GM18861 (cell line): ENCODE results near the gene MYO1A.

ENCODE experiments used
- ATAC-seq: cut with Tn5 transposase; IDR thresholded peaks from one replicate; pipeline ENCODE4 v1.9.1; 2021; ENCODE audit not compliant: unreplicated experiment

The MYO1A gene

DNA sequence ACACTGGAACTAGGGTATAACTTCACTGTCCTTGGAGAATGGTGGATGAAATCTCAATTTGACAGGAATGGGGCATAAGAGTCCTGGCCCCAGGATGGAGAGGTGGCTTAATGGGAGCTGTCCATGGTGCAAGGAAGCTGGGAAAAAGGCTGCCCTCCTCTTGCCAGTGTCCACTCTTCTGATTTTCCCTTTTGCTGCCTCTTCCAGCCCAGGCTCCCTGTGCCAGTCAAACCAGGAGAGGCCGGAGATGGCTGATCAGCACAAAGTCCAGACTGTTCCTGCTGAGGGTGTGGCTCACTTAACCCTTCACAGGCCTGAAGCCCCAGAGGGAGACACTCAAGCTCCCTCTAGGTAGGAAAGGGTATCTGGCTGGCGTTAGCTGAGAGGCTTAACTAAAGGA lies at the start of gene MYO1A:
TSS of gene MYO1A (minus strand) at position 240 of the 400 bp plus-strand sequence. CDS start 1,806 bp downstream, outside the sequence.
- ATAC-seq, result no peak

- no peak for ATAC-seq
Observed at GRCh38 chr12:57099047-57099714, 49.3 kb upstream of the MYO1A start.

GRCh38 chr12:57098546-57098945 lies 48.6 kb upstream of the MYO1A start:
- ATAC-seq, result no peak

GRCh38 chr12:57097554-57097835 lies 47.6 kb upstream of the MYO1A start:
- no peak for ATAC-seq

GRCh38 chr12:57096748-57097553 lies 47.0 kb upstream of the MYO1A start:
- no peak for ATAC-seq

DNA sequence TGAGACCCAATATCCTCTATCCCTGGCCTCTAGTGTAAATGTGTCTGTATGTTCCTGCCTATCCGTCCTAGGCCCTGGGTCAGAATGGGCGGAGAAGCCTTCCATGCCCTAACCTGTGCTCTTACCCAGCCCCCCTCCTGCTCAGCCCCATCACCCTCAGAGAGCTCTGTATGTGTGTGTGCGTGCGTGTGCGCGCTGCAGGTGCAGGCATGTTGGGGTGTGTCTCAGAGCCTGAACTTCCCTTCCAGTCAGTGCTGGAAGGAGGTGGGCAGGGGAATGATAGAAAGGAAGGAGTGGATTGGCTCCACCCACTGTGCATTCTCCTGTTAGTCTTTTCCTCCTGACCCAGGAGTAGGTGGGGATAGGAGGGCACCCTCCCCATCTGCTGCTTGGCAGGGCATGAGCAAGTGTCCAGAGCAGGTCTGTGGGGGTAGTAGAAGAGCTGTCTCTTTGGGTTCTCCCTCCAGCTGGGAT lies 46.2 kb upstream of the MYO1A start:
- no peak for ATAC-seq

DNA sequence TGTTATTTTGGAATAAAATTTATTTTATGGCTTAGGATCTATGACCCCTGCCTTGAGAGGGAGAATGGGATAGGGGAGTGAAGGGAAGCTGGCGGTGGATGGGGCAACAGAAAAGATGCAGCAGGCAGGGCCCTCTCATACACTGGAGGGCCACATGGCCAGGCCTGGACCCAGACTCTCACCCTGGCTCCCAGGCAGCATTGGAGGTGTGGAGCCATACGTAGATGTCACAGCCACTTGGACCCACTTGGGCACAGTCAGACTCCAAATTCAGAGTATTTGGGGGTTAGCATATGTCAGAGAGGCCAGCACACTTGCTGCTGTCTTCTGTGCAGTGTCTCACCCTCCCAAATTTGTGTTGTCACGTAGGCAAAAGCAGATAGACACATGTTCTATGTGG lies 45.5 kb upstream of the MYO1A start:
- ATAC-seq, result no peak

- no peak for ATAC-seq
Observed at GRCh38 chr12:57094208-57095160, 44.6 kb upstream of the MYO1A start.

DNA sequence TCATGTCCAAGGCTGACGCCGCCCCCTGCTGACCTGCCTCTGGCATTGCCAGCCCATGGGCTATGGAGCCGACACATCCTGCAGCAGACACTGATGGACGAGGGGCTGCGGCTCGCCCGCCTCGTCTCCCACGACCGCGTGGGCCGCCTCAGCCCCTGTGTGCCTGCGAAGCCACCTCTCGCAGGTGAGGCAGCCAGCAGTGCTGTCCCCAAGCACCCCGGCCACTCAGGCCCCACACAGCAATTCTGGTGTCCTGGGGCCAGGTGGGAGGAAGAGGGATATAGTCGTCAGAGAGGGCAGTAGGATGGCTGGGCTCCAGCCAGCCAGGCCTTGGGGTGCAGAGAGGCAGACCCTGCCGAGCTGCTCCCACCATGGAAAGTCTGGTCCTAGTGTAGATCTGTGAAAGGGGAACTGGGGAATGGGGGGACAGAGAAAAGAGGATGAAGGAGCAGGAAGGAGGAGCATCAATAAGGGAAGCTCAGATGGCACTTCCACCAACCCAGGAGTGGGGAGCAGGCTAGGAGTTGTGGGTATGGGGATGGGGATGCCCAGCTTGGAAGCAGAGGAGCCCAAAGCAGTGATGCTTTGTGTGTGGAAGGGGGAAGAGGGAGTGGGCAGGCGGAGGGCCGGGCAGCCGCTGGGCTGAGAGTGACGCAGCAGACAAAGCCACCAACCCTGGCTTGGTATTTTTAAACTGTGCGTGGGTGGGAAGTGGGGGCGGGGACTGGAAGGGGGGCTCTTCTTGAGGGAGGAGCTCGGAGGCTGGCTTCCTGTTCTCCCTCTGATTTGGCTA lies 43.7 kb upstream of the MYO1A start:
- no peak for ATAC-seq

GRCh38 chr12:57092876-57093414 lies 43.0 kb upstream of the MYO1A start:
- no peak for ATAC-seq

DNA sequence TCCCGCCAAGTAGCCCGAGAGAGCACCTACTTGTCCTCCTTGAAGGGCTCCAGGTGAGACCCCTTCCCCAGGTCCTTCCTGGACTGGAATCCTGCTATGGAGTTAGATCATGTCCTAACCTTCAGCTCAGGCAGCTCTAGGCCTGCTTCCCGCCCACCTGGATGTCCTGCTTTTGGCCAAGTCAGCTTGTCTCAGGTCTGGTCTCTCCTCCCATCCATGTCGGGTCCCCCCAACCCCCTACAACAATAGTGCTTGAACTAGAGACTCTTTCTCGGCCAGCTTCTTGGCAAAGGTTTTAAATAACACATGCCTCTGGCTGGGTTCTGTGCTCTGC lies 42.6 kb upstream of the MYO1A start:
- ATAC-seq, result no peak

- ATAC-seq, result no peak
Observed at GRCh38 chr12:57091638-57092528, 42.0 kb upstream of the MYO1A start.

- no peak for ATAC-seq
Observed at GRCh38 chr12:57090924-57091637, 41.2 kb upstream of the MYO1A start.

DNA sequence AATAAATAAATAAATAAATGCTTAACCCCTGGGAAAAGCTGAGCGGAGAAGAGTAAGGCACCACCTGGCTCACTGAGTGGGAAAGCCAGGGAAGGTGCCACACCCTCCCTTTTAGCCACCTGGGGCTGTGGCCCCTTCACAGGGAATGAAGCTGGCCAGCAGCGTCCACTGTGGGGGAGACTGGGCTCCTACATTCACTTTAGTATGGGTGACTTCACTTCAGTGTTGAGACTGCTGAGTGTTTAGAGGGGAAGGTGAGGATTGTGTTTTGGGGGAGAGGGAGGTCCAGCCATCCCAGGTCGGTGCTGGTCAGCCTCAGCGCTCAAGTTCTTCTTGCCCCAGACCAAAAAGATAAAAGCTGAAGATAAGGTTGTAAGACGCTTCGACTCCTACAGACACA lies 40.6 kb upstream of the MYO1A start:
- ATAC-seq, result no peak

DNA sequence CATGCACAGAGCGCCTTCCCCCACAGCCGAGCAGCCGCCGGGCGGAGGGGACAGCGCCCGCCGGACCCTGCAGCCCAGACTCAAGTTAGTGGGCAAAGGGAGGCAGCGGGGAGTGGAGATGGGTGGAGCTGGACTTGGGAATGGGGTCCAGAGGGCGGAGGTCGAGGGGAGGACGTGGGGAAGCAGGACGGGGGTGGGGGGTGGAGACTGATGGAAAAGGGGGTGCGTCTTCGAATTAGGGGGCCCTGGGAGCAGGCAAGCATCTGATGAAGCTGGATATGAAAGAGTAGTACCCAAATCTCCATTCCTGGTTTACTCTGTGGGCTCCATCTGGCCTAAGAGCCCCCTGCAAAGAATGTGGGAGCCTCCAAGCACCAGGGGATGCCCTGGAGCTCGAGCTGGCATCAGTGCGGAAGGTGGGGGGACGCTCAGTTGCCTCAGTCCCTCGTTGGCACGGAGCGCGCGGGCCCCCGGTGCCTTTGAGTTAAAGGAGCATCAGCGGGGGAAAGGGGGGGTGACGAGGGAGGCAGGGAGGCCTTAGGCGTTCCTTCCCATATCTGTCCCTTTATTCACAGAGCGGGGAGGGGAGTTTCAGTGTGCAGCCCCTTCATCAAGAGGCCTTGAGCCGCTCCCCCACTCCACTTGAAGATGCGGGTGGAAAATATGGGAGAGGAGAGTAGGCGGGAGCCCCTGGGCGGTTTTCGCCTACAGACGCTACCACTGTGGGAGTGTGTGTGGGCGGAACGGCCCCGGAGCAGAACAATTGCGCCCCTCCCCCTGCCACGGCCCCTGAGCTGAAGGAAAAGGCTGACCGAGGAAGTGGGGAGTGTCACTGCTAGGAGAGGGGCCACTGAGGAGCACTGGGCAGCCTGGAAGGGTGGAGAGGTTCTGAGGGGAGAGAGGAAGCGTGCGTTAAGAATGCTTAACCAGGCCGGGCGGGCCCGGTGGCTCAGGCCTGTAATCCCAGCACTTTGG lies 39.6 kb upstream of the MYO1A start:
- ATAC-seq, result no peak

DNA sequence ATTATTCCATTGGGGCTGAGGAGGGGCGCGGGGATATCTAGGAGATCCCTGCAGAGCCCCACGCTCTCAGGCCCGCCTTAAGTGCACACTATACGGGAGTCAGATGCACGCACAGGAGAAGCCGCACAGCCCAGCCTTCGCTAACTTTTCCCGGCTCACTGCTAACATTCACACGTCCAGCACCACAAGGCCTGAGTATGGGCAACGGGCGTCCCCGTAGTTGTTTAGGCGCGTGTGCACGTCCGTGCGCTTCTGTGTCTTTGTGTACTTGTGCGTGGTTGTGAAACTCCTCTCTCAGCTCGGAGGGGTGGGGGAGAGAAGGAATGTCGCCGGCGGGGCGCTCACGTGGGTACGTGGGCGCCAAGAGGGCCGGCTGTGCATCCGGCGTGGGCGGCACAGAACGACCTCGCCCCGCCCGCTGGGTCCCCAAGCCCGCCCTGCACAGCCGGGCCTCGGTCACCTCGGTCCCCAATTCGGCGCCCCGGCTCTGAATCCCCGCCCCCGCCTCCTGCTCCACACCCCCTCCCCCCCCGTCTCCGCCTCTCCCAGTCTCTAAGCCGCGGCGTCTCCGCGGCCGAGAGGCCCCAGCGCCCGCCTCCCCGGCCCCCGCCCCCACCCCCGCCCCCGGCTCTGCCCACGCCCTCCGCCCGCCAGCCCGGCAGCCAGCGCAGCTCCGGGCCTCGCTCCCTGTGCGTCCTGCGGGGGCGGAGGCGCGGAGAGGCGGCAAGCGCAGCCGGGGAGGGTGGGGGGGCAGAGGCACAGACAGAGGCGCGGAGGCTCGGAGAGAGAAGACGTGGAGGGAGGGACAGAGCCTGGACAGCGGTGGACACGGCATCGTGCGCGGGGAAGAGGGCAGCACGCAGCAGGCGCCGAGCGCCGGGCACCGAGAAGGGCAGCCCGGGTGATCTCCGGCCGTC lies 38.7 kb upstream of the MYO1A start, which contains the start of gene NAB2:
TSS of gene NAB2 (plus strand) at position 761 of the 917 bp plus-strand sequence. CDS start 158 bp downstream, outside the sequence.
- ATAC-seq, result peak; percentile 42
